Measurements from ENCODE around the gene PEX26. TPM values are rescaled to one million over a fixed set of nuclear protein-coding genes. Genes with fewer than 3 reads are reported as not detected.

PEX26 gene
- total and polyA plus RNA-seq, 2 of the 13 experiments (the other 11 are each of a cell fraction or from before 2014, with no cell fraction given): 10.6 to 25.1 TPM

- TF ChIP-seq ATF7-NPFF (CRISPR knock-in tag; IDR thresholded peaks at IDR 0.05; ENCODE audit: low read depth) (peak; percentile 47; the same call in 1 of the 2 replicates), HMGXB3 (CRISPR knock-in tag; IDR thresholded peaks at IDR 0.05; ENCODE audit: borderline replicate concordance) (peak; percentile 67), CREM (IDR thresholded peaks at IDR 0.05) (peak; percentile 91), CREM (CRISPR knock-in tag; IDR thresholded peaks at IDR 0.05) (no peak), GTF2F1 (IDR thresholded peaks at IDR 0.05; ENCODE audit: low read length) (no peak), CBX2 (IDR thresholded peaks at IDR 0.05; ENCODE audit: low read depth, low read length) (no peak), CBX2 (CRISPR knock-in tag; IDR thresholded peaks at IDR 0.05; ENCODE audit: low read depth) (no peak), YY1 (IDR thresholded peaks at IDR 0.05; ENCODE audit: insufficient read depth, insufficient replicate concordance, low read depth, low read length) (peak; percentile 94), MAFG (CRISPR knock-in tag; IDR thresholded peaks at IDR 0.05) (no peak), ZNF792 (CRISPR knock-in tag; IDR thresholded peaks at IDR 0.05) (0 out of 2 replicates have a peak, but pooled peaks have one; percentile 25), ZGPAT (CRISPR knock-in tag; IDR thresholded peaks at IDR 0.05) (peak; percentile 89), ZNF556 (CRISPR knock-in tag; IDR thresholded peaks at IDR 0.05; ENCODE audit: borderline replicate concordance) (no peak), NR2F6 (IDR thresholded peaks at IDR 0.05) (no peak), NR2F6 (CRISPR knock-in tag; IDR thresholded peaks at IDR 0.05) (0 out of 2 replicates have a peak, but pooled peaks have one; percentile 11), ZNF280B (CRISPR knock-in tag; IDR thresholded peaks at IDR 0.05; ENCODE audit: borderline replicate concordance) (no peak), ZBTB2 (CRISPR knock-in tag; IDR thresholded peaks at IDR 0.05; ENCODE audit: low read depth) (no peak), ZNF441 (CRISPR knock-in tag; IDR thresholded peaks at IDR 0.05; ENCODE audit: borderline replicate concordance) (0 out of 2 replicates have a peak, but pooled peaks have one; percentile 13), ATAD3A (CRISPR knock-in tag; IDR thresholded peaks at IDR 0.05) (no peak), GABPA (IDR thresholded peaks at IDR 0.05; ENCODE audit: low read depth, low read length) (peak; percentile 86), GABPA (CRISPR knock-in tag; IDR thresholded peaks at IDR 0.05; ENCODE audit: low read depth) (peak; percentile 94), FOXA3 (CRISPR knock-in tag; IDR thresholded peaks at IDR 0.05) (peak; percentile 39), BHLHE40 (IDR thresholded peaks at IDR 0.05; ENCODE audit: low read length) (no peak; the same call in 1 of the 2 replicates)
These were observed at the start of gene PEX26 (continued) for GRCh38 chr22:18077639-18078328.
